A172 (cell line): ENCODE data around the gene APBA2. TPM values are rescaled to one million over a fixed set of nuclear protein-coding genes. Genes with fewer than 3 reads are reported as not detected.
"Not testable (repeated sequence)": the region's sequence is repeated elsewhere in the genome, so short reads cannot be mapped to it uniquely, and the experiment has no call there.

Experiments
- DNase-seq: peaks from one replicate; pipeline ENCODE4 v3.0.0-alpha.2; 2015; ENCODE audit warnings: low spot score
- total RNA-seq: library from RNA; depleted of rRNA; stranded (reverse); fragments of >200 nt; shearing (Covaris generic); gene quantifications from 2 replicates; pipeline ENCODE4 v1.2.3, GENCODE V29; 2014

APBA2 gene
- total RNA-seq, 1 experiment from 2014 or later: 34.8 TPM

GRCh38 chr15:29035336-29036285 is 149.8 kb downstream of the APBA2 start:
- no peak for DNase-seq

DNA sequence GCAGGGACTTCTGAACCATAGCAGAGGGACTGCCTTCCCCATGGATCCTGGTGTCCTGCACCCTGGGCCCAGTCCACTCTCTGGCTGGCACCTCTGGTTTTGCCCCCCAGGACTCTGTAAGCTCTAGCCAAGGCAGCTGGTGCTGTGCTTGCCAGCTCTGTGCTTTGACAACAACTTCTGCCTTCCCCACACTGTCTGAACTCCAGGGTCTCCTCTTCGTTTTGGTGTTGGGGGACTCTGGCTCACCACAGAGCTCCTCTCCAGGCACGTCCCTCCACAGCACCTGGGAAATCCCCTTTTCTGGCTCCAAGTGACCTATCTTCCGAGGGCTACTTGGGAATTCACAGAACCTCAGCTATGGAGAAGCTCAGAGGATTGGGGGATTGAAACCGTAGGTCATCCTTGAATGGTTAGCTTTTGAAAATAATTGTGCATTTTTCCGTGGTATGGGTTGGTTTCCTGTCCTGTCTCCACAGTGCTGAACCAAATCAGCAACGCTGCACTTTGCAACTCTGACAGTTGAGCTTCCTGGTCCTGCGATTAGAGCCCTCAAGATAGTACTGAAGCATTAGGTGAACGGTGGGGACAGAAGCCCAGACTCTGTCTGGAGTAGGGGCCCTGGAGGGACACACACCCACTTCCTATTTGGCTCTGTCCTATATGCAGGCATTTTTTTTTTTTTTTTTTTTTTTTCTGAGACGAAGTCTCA is 152.4 kb downstream of the APBA2 start:
- DNase-seq: no peak

DNA sequence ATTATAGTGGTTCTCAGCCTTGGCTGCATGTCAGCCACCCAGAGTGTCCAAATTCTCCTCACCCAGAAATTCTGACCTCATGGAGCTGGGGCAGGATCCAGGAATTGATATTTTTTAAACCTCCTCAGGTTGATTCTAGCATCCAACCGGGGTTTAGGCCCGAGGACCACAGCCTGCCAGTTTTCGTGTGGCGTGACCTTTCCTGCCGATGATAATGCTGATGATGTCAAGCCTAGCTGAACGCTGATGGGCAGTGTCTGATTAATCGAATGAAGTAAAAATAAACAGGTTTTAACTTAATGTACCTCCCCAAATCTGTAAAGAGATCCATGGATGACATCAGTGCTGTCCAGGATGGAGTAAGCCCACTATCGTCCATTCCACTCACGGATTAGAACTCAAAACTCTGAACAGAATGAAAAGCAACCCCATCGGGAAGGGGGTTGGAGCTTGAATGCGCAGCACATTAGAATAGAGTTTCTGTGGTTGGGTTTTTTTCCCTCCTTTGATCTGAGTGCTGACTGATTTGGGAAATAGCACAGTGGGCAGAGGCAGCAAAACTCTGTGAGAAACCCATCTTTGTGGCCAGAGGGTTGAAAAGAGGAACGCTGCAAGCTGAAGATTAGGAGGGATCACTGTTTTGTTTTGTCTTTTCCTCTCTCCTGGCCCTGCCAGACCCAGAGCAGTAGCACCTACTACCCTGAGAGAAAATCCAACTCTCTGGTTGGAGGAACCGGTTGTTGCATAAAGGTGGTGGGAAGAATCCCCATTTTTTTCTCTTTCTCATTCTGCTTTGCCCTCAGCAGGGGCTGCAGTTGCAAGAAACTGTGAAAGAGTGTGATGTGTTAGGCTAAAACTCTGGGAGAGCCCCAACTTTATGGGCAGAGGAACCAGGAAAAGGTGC is 153.9 kb downstream of the APBA2 start:
- DNase-seq: no peak

- DNase-seq: no peak
These were observed 154.6 kb downstream of the APBA2 start for GRCh38 chr15:29040370-29040751.

DNA sequence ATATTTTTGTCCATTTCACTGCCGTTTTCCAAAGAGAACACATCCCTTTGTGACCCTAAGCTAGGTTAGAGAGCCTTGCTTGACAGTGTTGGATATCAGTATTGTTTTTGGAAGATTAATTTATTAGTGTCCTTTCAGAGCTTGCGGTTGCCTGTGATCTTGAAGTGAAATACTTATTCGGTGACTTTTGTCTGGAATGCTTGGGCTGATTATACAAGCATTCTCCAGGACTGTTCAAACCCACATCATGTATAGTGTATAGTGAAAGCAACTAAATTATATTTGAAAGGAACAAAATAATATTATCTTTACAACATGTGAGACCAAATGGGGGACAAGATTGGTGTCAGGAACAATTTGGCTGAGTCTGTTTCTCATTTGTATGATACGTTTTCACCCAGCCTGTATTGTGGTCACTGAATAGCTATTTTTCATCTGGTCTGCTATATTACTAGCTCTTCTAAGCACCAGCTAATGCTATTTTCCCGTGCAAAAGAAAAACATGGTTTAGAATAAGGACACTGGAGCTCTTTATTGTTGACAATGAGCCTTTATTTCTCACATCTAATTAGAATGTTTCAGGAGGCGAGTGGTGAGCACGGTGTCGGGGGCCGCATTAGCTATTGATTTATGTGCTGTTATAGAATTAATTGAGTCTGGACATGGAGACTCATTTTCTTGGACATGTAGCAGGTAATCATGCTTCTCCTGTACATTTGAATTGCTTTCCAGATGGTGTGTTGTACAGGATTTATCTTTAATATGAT is 158.1 kb downstream of the APBA2 start:
- DNase-seq: no peak

DNA sequence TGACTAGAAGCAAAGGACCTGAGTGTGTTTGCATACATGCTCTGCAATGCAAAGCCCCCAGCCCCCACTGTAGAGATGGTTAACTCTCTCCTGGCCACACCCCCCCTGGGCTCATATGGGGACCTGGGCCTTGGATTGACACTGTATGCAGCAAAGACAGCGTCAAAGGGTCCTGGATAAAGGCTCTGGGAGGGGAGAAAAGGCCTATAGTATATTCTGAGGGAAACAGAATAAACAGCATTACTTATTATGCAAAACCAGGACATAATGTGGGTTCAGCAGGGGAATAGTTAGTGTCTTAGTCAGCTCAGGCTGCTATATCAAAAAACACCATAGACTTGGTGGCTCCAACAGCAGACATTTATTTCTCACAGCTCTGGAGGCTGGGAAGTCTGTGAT is 158.7 kb downstream of the APBA2 start:
- DNase-seq: no peak

DNA sequence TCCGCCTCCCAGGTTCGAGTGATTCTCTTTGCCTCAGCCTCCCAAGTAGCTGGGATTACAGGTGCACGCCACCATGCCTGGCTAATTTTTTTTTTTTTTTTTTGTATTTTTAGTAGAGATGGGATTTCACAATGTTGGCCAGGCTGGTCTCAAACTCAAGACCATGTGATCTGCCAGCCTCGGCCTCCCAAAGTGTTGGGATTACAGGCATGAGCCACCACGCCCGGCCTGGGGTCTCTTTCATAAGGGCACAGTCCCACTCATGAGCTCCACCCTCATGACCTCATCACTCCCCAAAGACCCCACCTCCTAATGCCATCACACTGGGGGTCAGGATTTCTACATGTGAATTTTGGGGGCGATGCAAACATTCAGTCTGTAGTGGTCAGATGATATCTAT is 159.4 kb downstream of the APBA2 start:
- not testable (repeated sequence) for DNase-seq

DNA sequence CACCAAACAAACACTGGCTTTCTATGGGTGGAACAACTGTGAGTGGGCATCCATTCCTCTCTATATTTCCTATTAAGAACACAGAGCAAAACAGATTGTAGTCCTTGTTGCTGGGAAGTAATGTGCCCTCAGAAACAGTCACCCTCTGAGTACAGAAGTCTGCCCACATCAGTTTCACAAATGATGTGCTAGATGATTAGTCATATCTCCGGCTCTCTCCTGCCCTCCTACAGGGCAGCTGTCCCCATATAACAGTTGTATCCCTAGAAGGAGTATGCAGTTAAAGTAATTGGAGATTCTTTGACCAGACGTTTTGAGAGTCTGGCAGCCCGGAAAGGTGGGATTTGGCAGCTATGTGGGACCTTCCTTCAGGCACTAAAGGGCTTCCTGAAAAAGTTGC is 159.9 kb downstream of the APBA2 start:
- peak; percentile 39 for DNase-seq

DNA sequence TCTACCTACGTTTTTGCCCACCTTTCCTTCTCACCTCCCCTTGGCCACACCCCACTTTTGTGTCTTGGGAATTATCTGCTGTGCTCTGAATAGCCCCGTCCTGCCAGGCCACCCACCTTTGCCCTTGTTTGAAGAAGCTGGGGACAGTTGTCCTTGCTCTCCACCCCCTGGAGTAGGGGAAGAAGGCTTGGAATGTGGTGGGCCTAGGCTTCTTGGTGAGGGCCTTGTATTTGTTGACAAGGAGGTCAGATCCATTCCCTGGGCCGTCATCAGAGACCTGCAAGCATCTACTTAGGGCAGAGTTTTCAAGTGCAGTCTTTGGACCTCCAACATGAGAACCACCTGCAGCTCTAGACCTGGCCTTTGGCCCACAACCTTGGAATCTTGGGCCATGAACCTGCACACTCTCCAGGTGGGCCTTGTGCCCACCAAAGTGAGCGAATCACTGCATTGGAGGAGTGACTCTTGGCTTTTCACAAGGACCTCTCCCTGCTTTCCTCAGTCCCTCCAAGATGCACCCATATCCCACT is 160.6 kb downstream of the APBA2 start:
- DNase-seq: no peak

DNA sequence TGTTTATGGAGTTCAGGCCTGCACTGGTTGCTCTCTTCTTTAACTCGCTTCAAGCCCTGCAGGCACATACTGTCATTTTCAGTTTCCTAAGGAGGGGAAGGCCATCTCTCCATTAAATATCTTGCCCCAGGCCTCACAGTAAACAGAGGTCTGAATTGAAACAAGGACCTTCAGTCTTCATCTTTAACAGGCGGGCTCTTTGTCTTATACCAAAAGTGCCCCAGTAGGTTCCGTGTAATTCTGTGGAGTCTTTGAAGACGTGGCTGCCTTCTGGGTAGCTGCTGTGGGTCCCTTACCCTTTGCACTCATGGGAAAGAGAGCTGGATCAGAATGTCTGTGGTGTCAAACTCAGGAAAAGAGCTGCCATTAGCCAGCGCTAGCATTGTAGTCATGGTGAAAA is 161.2 kb downstream of the APBA2 start:
- no peak for DNase-seq

DNA sequence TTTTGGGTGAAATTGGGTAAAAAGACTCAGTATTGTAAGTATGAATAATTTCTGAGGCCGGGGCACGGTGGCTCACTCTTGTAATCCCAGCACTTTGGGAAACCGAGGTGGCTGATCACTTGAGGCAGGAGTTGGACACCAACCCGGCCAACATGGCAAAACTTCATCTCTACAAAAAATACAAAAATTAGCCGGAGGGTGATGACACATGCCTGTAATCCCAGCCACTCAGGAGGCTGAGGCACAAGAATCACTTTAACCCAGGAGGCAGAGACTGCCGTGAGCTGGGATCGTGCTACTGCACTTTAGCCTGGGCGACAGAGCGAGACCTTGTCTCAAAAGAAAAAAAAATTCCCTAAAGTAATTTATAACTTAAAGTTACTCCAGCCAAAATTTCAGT is 162.2 kb downstream of the APBA2 start:
- DNase-seq: no peak

DNA sequence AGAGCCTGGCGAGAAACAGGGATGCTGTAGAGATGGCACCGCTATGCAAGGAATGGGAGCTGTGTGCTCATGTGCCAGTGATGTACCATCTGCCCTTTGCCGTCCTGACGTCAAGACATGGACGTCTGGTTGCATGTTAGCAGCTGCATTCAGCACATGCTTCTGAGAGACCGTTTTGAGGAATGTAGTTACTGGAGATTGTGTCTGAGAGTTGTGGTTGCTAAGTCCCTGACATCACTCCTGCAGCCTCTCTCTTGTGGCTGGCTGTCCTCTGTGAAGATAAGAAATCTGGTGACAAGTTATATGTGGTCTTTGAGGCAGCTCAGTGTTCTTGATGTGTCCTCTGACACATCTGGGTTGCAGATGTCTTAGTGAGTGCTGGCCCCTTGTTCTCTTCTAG is 165.1 kb downstream of the APBA2 start:
- no peak for DNase-seq

DNA sequence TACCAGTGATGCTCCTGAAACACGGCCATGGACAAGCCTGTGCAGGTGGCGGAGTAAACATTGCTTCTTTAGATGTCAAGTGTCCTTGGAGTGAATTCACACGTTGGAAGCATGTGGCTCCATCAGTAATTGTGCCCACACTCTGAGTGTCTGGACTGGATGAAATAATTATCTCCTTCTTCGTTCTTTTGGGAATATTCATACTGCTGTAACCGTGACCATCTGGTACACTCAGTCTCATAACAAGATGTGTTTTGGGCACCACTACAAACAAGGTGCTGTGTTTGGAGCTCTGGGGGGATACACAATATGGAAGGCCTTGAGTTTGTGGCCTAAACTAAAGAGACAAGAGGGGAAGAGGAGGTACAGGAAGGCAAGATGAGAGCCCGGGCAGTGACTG is 165.6 kb downstream of the APBA2 start:
- no peak for DNase-seq

- no peak for DNase-seq
These were observed 167.2 kb downstream of the APBA2 start for GRCh38 chr15:29053006-29053405.

GRCh38 chr15:29053661-29054131 is 167.9 kb downstream of the APBA2 start:
- no peak for DNase-seq

GRCh38 chr15:29054171-29055045 is 168.6 kb downstream of the APBA2 start:
- DNase-seq: no peak

DNA sequence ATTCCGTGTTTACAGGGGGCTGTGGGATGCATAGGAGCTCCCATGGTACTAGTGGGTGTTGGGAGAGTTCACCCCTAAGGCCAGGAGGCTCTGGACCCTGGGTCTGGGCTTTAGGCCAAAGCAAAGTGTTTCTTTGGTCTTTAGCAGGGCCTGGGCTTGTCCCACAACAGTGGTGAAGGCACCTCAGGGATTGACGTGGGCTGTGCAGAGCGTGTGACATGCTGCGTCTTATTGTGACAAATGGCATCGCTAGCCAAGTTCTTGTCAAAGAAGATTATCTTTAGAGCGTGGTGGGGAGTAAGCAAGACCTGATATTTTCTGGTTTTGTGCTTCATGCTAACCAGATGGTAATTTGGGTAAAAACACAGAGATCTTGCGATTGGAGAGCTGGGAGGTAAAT is 170.1 kb downstream of the APBA2 start:
- DNase-seq: no peak

GRCh38 chr15:29056839-29057450 is 171.2 kb downstream of the APBA2 start:
- no peak for DNase-seq

GRCh38 chr15:29057856-29058255 is 172.1 kb downstream of the APBA2 start:
- no peak for DNase-seq
